Spleen (tissue), 7 donors: ENCODE results near the gene GPR157.

Source experiments
- CTCF ChIP-seq, 11 experiments: fragments of 200-600 bp in 7 of 11; fragments of 450-650 bp in 4 of 11; sonication (generic) in 4 of 11; IDR thresholded peaks in 8 of 11; conservative IDR thresholded peaks in 3 of 11; 1 replicate in 7 of 11; 2 replicates in 4 of 11; pipeline versions ENCODE4 v1.4.0 to v1.8.0; 2016 to 2021; ENCODE audit warnings: antibody characterized with exemption in 11 of 11, inconsistent platforms in 4 of 11, mild to moderate bottlenecking in 1 of 11
- POLR2AphosphoS5 ChIP-seq, 3 donors: sonication (generic); formaldehyde crosslinking; IDR thresholded peaks; one replicate each; pipeline ENCODE4 v1.5.1; 2017; ENCODE audit warnings: antibody characterized with exemption in 3 of 3
- donor health status: DM: no; HTN: no; CAD: no; lungs with moderate emphysema.
- donor health status: DM: no; HTN: no; CAD: no.
- donor health status: DM: no; HTN: no; CAD: no.

GRCh38 chr1:9068981-9069325, 59.9 kb downstream of the GPR157 start:
- TF ChIP-seq POLR2AphosphoS5 (IDR thresholded peaks at IDR 0.05) (no peak), CTCF (IDR thresholded peaks at IDR 0.05 in 8 of 11, conservative IDR thresholded peaks at IDR 0.05 in 3 of 11) (no peak)
